ENCODE results near the gene FAM209A.
"Not testable (repeated sequence)": the region's sequence is repeated elsewhere in the genome, so short reads cannot be mapped to it uniquely, and the experiment has no call there.

FAM209A gene

DNA sequence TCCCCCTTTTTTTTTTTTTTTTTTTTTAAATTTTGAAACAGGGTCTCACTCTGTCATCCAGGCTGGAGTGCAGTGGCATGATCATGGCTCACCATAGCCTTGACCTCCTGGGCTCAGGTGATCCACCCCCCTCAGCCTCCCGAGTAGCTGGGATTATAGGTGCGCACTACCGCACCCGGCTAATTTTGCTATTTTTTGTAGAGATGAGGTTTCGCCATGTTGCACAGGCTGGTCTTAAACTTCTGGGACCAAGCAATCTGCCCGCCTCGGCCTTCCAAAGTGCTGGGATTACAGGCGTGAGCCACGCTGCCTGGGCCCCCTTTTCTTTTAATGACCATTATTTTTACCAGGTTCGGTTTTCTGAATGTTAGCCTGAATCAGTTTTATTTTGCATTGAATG lies 5.0 kb upstream of the FAM209A start:
- TF ChIP-seq, protein P1, sequence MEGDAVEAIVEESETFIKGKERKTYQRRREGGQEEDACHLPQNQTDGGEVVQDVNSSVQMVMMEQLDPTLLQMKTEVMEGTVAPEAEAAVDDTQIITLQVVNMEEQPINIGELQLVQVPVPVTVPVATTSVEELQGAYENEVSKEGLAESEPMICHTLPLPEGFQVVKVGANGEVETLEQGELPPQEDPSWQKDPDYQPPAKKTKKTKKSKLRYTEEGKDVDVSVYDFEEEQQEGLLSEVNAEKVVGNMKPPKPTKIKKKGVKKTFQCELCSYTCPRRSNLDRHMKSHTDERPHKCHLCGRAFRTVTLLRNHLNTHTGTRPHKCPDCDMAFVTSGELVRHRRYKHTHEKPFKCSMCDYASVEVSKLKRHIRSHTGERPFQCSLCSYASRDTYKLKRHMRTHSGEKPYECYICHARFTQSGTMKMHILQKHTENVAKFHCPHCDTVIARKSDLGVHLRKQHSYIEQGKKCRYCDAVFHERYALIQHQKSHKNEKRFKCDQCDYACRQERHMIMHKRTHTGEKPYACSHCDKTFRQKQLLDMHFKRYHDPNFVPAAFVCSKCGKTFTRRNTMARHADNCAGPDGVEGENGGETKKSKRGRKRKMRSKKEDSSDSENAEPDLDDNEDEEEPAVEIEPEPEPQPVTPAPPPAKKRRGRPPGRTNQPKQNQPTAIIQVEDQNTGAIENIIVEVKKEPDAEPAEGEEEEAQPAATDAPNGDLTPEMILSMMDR (IDR thresholded peaks at IDR 0.05; ENCODE audit: extremely low read depth, missing control alignments): no peak
- no peak for DNase-seq (ENCODE audit: low spot score)

DNA sequence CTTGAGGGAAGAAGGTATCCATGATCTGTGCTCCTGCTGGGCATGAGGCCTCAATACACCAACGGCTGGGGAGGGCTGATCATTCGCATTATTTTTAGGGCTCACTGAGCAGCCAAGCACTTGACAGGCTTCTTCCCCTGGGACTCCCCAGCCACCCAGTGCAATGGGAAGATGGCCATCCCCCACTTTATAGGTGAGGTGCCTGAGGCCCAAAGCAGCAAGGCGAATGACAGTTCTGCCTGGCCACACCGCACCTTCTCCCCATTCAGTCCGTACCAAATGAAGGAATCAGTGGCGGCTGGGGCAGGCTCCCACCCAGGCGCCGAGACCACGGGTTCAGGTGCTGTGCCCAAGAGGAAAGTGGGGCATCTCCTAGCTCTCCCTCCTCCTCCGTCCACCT lies 4.4 kb upstream of the FAM209A start:
- TF ChIP-seq, protein P1 (IDR thresholded peaks at IDR 0.05; ENCODE audit: extremely low read depth, missing control alignments): no peak
- no peak for DNase-seq (ENCODE audit: low spot score)

DNA sequence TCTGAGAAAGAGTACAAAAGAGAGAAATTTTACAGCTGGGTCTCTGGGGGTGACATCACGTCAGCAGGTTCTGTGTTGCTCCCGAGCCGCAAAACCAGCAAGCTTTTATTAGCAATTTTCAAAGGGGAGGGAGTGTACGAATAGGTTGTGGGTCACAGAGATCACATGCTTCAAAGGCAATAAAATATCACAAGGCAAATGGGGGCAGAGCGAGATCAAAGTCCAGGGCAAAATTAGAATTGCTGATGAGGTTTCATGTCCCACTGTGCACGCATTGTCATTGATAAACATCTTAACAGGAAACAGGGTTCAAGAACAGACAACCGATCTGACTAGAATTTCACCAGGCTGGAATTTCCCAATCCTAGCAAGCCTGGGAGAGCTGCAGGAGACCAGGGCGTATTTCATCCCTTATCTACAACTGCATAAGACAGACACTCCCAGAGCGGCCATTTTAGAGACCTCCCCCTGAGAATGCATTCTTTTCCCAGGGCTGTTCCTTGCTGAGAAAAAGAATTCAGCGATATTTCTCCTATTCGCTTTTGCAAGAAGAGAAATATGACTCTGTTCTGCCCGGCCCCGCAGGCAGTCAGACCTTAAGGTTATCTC lies 3.7 kb upstream of the FAM209A start:
- not testable (repeated sequence) for DNase-seq (ENCODE audit: low spot score)

- TF ChIP-seq, protein P1 (IDR thresholded peaks at IDR 0.05; ENCODE audit: extremely low read depth, missing control alignments): no peak
- no peak for DNase-seq (ENCODE audit: low spot score)
These were observed 2.2 kb upstream of the FAM209A start for GRCh38 chr20:56522311-56522710.

DNA sequence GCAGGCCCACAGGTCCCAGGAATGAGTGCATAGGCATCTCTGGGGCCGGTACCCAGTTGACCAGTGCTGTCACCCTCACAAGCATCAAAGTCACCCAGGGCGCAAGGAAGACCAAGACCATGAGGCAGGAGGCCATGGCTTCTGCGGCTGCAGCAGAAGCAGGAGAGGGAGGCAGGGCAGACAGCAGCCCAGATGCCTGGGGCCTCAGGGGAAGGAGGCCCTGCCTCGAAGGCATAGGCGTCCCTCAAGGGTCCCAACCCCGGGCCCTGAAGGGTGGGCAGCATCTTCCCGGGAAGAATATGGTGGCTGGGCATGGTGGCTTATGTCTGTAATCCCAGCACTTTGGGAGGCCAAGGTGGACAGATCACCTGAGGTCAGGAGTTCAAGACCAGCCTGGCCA lies 3.0 kb downstream of the FAM209A start:
- TF ChIP-seq, protein P1 (IDR thresholded peaks at IDR 0.05; ENCODE audit: extremely low read depth, missing control alignments): no peak
- DNase-seq (ENCODE audit: low spot score): no peak

GRCh38 chr20:56532946-56533345 lies 8.4 kb downstream of the FAM209A start, which contains the start of gene FAM209B:
Gene FAM209B (plus strand): TSS chr20:56533246. CDS start chr20:56533342, 96 bp downstream.
- not testable (repeated sequence) for DNase-seq (ENCODE audit: low spot score)

DNA sequence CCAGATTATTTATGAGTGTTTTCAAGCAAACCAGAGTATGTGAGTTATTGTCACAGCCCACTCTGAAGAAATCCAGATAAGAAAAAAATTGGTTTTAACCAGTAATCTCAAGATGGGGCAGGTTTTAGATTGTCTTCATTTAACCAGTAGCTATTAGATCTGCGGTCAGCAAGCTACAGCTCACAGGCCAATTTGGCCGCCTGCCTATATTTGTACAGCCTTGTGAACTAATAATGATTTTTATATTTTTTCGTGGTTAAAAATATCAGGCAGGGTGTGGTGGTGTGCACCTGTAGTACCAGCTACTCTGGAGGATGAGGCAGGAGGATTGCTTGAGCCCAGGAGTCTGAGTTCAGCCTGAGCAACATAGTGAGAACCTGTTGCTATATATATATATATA lies 13.5 kb downstream of the FAM209A start:
- TF ChIP-seq, protein P1 (IDR thresholded peaks at IDR 0.05; ENCODE audit: extremely low read depth, missing control alignments): no peak
- no peak for DNase-seq (ENCODE audit: low spot score)

GRCh38 chr20:56540415-56540814 lies 15.9 kb downstream of the FAM209A start:
- no peak for DNase-seq (ENCODE audit: low spot score)
- TF ChIP-seq, protein P1 (IDR thresholded peaks at IDR 0.05; ENCODE audit: extremely low read depth, missing control alignments): no peak

All from GM20000 (cell line).